ENCODE measurements around the gene ADI1. TPM values are rescaled to one million over a fixed set of nuclear protein-coding genes. Genes with fewer than 3 reads are reported as not detected.

Gene ADI1
- polyA plus RNA-seq, 6 donors from 2014 or later: 32.3 to 87.8 (median 37.1) TPM

DNA sequence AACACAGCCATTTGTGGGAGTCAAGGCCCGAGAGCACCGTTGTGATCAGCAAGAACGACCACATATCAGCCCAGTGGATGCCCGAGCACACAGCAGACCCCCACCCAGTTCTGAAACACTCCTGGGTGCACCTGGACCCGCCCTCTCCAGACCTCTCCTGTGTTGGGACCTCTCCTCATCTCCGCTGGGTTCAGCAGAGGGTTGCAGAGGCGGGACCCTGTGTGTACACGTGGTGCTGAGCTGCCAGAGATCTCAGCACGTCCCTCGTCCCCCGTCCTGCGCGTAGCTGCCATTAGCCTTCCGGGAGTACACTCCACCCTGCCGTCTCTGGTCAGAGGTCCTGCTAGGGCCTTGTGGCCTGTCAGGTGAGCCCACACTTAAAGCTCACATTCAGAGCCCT is 51.7 kb downstream of the ADI1 start:
- H3K27ac Mint-ChIP-seq: peak overlapping the region in 2 of 6 donors; percentile 59 to 88
- ATAC-seq (ENCODE audit: low read depth in 2 of 2): no peak
- peaks cover 20 to 26% of the 10 kb centered on the region in 2 donors for H3K36me3 Mint-ChIP-seq
- no peaks in the 10 kb centered on the region for H3K27me3 Mint-ChIP-seq
- no peak for DNase-seq
- no peaks in the 10 kb centered on the region for H3K9me3 Mint-ChIP-seq
- H3K4me3 Mint-ChIP-seq: peak overlapping the region in 1 of 8 donors; percentile 16
- no peaks in the 10 kb centered on the region for H3K4me1 Mint-ChIP-seq

DNA sequence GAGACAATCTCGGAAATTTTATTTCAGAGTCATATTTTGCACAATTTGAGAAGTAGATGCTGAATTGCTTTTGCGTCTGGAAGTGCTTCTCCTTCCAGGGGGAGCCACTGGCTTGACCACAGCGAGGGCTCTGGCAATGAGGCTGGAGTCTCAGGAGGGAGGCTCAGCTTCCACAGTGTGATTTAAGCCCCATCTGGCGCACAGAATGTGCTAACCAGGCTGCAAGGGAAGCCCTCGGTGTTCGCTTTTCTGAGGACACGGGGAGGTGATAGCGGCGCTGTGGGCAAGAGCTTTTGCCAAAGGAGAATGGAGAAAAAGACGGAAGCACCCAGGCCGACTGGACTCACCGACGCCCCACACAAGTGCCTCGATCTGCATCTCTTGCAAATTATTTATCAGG is 52.4 kb downstream of the ADI1 start:
- ATAC-seq (ENCODE audit: low read depth in 2 of 2) (no peak), DNase-seq (no peak)
- no peaks in the 10 kb centered on the region for H3K27me3 Mint-ChIP-seq
- H3K27ac Mint-ChIP-seq: peak overlapping the region in 1 of 6 donors; percentile 33
- H3K4me3 Mint-ChIP-seq: no peak overlapping the region
- no peaks in the 10 kb centered on the region for H3K9me3 Mint-ChIP-seq
- peaks cover 0 to 4% (median 3%) of the 10 kb centered on the region in 3 donors for H3K4me1 Mint-ChIP-seq
- peaks cover 19 to 20% of the 10 kb centered on the region in 2 donors for H3K36me3 Mint-ChIP-seq

DNA sequence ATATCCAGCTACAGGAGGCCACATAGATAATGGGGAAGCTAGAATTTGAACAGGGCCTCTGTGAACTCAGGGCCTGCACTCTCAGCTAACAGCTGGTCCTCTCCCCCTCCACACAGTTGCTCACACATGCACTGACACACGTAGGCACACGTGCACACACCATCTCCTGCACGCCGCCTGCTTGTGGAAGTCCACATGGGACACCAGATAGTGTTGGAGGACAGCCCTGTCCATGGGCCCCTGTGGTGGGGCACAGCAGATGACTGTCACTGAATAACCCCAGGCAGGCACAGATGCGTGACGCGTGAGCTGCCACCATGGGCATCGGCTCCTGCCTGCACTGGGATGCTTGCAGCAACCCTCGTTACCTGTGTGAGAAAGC is 52.9 kb downstream of the ADI1 start:
- DNase-seq: no peak
- ATAC-seq (ENCODE audit: low read depth in 2 of 2): no peak
- H3K36me3 Mint-ChIP-seq: peaks cover 17 to 20% of the 10 kb centered on the region in 2 donors
- H3K9me3 Mint-ChIP-seq: no peaks in the 10 kb centered on the region
- no peaks in the 10 kb centered on the region for H3K27me3 Mint-ChIP-seq
- H3K27ac Mint-ChIP-seq: peak overlapping the region in 1 of 6 donors; percentile 33
- no peak overlapping the region for H3K4me3 Mint-ChIP-seq
- H3K4me1 Mint-ChIP-seq: peaks cover 4 to 8% (median 7%) of the 10 kb centered on the region in 3 donors

DNA sequence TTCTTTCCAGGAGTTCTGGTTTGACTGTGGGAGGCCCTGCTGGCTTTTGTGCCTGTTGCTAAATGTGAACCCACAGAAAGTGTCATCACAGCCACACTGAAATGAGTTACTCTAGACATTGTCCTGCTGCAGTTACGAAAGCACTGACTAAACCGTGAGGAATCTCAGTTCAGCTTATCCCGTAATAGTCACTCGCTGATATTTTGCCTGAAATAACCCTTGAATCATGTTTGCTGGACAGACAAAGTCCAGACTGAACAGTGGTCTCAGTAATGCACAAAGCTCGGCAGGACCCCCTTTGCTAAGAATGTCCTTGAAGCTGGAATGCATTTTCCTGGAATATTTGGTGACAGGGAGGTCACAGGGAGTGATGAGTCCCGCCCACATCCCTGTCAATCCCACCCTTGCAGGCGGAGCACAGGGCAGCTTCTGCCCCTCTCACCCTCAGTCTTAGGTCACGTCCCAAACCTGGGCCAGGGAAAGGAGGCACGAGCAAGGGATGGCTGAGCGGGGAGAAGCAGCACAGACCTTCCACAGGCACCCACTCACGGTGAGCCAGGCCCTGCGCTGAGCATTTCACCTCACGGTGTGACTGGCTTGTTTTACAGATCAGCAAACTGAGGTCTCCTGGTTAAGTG is 53.4 kb downstream of the ADI1 start:
- H3K27me3 Mint-ChIP-seq: no peaks in the 10 kb centered on the region
- no peak for DNase-seq
- H3K9me3 Mint-ChIP-seq: no peaks in the 10 kb centered on the region
- no peak overlapping the region for H3K27ac Mint-ChIP-seq
- no peak for ATAC-seq (ENCODE audit: low read depth in 2 of 2)
- H3K36me3 Mint-ChIP-seq: peaks cover 17 to 20% of the 10 kb centered on the region in 2 donors
- H3K4me3 Mint-ChIP-seq: no peak overlapping the region
- H3K4me1 Mint-ChIP-seq: peaks cover 4 to 8% (median 7%) of the 10 kb centered on the region in 3 donors

DNA sequence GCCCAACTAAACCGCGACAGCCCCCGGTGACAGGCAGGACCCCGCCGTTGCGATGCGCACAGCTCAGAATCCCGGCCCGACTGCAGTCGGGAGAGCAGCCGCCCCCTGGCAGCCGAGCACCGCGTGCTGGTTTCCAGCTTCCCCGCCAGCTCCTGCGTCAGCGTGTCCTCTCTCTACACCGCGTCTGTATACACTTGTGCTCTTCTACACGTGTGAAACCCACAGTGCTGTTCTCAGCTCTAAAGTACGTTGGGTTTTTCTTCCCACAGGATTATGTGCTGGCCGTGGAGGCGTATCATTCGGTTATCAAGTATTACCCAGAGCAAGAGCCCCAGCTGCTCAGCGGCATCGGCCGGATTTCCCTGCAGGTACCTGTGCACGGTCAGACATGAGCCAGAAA is 54.0 kb downstream of the ADI1 start:
- no peak for ATAC-seq (ENCODE audit: low read depth in 2 of 2)
- Mint-ChIP-seq H3K36me3 (peaks cover 15 to 17% of the 10 kb centered on the region in 2 donors), H3K9me3 (no peaks in the 10 kb centered on the region), H3K4me1 (peaks cover 4 to 8% (median 7%) of the 10 kb centered on the region in 3 donors), H3K27ac (no peak overlapping the region), H3K27me3 (no peaks in the 10 kb centered on the region), H3K4me3 (no peak overlapping the region)
- no peak for DNase-seq

DNA sequence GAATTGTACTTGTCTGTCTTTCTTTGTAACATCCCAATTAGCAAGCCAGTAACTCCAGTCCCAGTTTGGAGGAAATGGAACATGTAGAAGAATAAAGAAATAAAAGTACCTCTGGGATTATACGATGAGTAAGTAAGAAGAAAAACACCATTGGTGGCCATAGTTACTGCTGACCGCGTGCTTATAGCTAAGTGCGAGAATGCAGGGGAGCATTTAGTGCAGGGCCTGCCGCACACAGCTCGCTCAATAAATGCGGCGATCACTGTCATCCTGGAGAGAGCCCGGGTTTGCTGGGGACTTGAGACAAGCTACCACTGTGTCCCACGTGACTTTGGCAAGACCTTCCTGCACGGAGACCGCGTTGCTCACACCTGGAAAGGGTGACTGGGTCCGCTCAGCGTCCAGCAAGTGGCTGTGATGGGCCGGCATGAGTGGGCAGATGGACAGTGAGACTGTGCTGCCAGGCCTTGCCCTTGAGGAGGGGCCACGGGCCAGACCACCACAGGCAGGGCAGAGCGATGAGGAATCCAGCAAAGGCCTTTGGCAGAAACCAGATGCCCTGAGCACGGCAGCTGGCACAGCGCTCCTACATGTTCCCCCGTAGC is 54.8 kb downstream of the ADI1 start:
- H3K36me3 Mint-ChIP-seq: peaks cover 11 to 17% of the 10 kb centered on the region in 2 donors
- no peaks in the 10 kb centered on the region for H3K9me3 Mint-ChIP-seq
- peaks cover 4 to 8% (median 7%) of the 10 kb centered on the region in 3 donors for H3K4me1 Mint-ChIP-seq
- ATAC-seq (ENCODE audit: low read depth in 2 of 2): no peak
- DNase-seq: no peak
- H3K27ac Mint-ChIP-seq: peak overlapping the region in 1 of 6 donors; percentile 66
- H3K4me3 Mint-ChIP-seq: no peak overlapping the region
- H3K27me3 Mint-ChIP-seq: no peaks in the 10 kb centered on the region

DNA sequence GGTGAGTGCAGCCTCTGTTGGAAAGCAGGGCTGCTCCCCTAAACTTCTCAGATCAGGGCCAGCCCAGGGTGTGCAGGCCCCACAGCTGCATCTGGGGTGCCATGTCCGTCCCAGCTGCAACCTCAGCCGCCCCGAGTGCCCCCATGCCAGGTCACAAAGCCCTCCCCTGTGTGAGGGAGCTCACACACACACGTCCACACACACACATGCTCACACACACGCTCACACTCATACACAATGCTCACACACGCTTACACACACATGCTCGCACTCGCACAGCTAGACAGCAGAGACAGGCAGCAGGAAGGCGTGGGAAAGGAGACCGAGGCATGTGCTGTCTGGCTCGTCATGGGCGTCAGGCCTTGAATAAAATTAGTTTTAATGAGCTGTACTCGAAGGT is 55.4 kb downstream of the ADI1 start:
- peak overlapping the region in 1 of 6 donors; percentile 66 for H3K27ac Mint-ChIP-seq
- no peaks in the 10 kb centered on the region for H3K27me3 Mint-ChIP-seq
- ATAC-seq (ENCODE audit: low read depth in 2 of 2) (no peak), DNase-seq (no peak)
- no peak overlapping the region for H3K4me3 Mint-ChIP-seq
- no peaks in the 10 kb centered on the region for H3K9me3 Mint-ChIP-seq
- H3K4me1 Mint-ChIP-seq: peaks cover 4 to 8% (median 7%) of the 10 kb centered on the region in 3 donors
- H3K36me3 Mint-ChIP-seq: peaks cover 10 to 17% of the 10 kb centered on the region in 2 donors

DNA sequence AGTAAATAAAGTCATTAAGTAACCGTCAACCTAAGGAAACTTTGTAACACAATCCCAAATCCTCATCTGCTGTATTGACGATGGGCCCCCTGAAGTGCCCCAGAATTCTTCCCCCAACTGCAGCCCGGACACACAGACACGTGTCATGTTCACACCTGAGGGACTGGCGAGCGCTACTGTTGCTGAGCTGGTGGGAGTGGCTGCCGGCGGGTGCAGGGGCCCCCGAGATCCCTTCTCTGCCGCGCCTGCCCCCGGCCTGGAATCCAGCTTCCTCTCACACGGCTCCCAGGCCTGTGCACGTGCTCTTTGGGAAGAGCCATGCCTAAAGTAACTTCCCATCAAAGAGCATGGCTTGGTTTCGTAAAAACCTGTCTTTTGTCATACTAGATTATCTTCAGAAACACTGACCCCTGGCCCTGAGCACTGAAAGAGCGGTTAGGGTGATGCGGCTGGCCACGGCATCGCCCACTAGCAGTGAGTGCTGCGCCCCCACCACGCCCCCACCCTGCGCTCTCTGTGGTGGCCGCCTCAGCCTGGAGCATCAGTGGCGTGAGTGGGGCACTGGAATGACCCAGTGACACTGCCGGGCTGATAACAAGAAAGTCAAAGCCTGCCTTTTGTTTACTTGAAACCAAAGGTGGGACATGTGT is 56.0 kb downstream of the ADI1 start:
- Mint-ChIP-seq H3K9me3 (no peaks in the 10 kb centered on the region), H3K4me1 (peaks cover 4 to 8% (median 7%) of the 10 kb centered on the region in 3 donors), H3K27me3 (no peaks in the 10 kb centered on the region), H3K4me3 (no peak overlapping the region), H3K27ac (no peak overlapping the region), H3K36me3 (peaks cover 10 to 15% of the 10 kb centered on the region in 2 donors)
- DNase-seq (no peak), ATAC-seq (ENCODE audit: low read depth in 2 of 2) (no peak)

DNA sequence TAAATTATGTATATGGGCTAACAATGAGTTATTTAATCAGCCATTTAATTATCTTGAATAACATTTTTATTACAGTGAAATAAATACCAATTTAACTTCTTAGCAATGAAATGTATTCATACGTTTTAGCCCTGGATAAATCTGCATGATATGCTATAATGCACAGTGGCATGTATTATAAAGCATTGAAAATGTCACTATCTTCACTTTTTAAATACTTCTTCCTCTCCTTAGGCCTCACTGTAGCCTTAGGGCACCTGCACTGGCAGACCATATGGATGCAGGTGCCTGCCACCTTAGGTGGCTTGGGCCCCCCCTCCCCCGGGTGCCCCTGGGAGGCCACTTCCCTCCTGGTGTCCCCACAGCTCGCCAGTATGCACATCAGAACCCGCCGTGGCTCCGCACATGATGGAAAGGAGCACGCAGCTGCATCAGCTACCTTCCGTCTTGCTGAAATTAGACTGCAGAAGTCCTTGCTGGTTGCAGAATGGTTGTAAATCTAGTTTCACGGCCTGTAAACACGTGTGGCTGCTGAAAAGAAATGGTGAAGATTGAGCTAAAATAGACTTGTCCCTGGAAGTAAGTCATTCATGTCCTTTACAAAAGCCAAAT is 56.7 kb downstream of the ADI1 start:
- DNase-seq: no peak
- peaks cover 5 to 11% of the 10 kb centered on the region in 2 donors for H3K36me3 Mint-ChIP-seq
- peak overlapping the region in 1 of 6 donors; percentile 96 for H3K27ac Mint-ChIP-seq
- no peak for ATAC-seq (ENCODE audit: low read depth in 2 of 2)
- H3K9me3 Mint-ChIP-seq: no peaks in the 10 kb centered on the region
- H3K27me3 Mint-ChIP-seq: no peaks in the 10 kb centered on the region
- peaks cover 4 to 8% (median 7%) of the 10 kb centered on the region in 3 donors for H3K4me1 Mint-ChIP-seq
- peak overlapping the region in 1 of 8 donors; percentile 56 for H3K4me3 Mint-ChIP-seq

DNA sequence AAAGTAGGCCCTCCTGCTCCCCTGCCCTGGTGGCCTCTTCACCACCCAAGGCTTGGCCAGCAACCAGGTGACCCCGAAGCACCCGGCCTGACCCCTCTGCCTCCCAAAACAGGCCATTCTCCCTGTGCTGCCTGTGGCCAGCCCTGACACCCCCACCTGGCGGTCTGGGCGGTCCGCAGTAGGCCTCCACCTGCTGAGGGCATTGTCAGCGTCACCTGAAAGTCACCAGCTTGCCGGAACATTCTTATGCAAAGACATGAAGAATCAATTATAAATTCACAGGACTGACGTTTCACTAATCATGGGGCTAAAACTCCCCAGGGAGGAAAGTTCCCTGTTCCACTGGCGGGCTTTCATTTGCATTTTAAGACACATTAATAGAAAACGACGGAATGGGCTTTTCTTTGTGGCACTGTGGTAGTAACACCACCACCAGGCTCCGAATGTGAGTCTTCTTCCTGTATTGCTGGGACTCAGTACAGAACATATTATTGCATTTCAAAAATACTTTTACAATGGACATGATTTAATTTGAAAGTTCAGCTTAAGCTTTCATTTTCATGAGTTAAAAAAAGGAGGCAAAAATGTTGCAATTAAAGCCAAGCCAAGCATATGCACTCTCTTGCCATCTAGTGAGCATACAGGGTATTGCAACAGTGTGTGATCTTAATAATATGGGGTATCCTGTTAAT is 57.4 kb downstream of the ADI1 start:
- Mint-ChIP-seq H3K4me1 (peaks cover 4 to 8% (median 7%) of the 10 kb centered on the region in 3 donors), H3K36me3 (peaks cover 5 to 11% of the 10 kb centered on the region in 2 donors), H3K27ac (peak overlapping the region; percentile 80 to 96 (median 92)), H3K27me3 (no peaks in the 10 kb centered on the region), H3K9me3 (no peaks in the 10 kb centered on the region), H3K4me3 (peak overlapping the region in 4 of 8 donors; percentile 44 to 66 (median 54))
- DNase-seq (peak; percentile 36), ATAC-seq (ENCODE audit: low read depth in 2 of 2) (peak; percentile 66 to 79)

DNA sequence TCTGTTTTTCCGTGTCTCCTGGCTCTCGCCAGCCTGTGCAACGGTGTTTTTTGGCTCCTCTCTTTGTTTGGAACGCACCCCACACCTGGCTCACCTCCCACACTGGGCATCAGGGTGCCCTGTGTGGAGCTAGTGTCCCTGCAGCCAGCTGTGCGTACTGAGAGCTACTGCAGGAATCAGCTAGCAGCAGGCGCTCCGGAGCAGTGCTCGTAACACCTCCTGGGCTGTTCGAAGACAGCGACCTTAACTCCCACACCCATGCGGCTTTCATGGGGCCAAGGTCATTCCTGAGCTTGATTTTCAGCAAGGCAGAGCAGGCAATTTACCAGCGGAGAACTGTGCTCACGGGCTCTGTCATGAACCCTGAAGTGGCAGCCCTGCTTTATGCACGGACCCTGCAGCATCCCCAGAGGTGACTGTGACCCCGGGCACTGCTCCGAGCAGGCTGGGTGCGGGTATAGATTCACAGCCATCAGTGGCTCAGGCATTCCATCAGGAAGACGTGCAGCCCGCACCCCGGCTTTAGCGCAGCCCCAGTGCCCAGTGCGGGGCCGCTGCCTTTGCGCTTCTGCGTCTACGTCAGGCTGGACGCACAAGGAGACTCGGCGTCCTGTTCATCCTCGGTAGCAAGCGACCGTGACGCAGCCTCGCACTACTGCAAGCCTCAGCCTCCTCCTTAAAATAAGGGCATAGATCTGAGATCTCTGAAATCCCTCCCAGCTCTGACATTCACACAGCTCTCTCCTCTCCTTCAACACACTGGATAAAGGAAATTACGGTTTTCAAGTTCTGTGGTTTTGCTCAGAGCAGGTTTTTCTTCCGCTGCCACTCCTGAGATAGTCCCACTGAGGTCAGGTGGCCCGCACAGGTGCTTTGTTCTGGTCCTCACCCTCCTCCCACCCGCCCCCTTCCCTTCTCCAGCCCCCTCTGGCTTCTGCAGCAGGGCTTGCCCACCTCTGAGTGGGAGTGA is 58.2 kb downstream of the ADI1 start:
- Mint-ChIP-seq H3K27me3 (no peaks in the 10 kb centered on the region), H3K36me3 (peaks cover 7 to 15% of the 10 kb centered on the region in 2 donors), H3K4me1 (peaks cover 4 to 8% (median 7%) of the 10 kb centered on the region in 3 donors), H3K27ac (peak overlapping the region in 4 of 6 donors; percentile 79 to 96 (median 92)), H3K4me3 (peak overlapping the region in 1 of 8 donors; percentile 56), H3K9me3 (no peaks in the 10 kb centered on the region)
- DNase-seq (no peak), ATAC-seq (ENCODE audit: low read depth in 2 of 2) (peak in 1 of 2 donors; percentile 14)

DNA sequence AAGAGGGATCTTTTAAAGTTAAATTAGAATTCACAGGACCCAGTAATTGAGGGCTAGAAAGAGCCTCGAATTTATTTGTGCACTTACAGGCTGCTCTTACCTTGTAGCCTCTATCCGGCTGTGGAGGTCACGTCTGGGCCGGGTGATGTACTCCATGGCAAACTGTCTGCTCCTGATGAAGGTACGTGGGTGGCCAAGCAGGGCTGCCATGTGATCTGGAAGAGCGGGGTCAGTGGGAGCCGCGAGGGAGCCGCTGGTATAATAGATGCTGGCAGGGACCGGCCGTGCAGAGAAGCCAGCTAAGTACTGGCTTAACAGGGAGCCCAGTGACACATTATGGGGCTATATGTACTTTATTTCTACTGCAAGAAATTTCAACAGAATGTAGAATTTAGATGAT is 59.2 kb downstream of the ADI1 start:
- ATAC-seq (ENCODE audit: low read depth in 2 of 2) (no peak), DNase-seq (no peak)
- Mint-ChIP-seq H3K27ac (peak overlapping the region in 4 of 6 donors; percentile 41 to 86 (median 55)), H3K36me3 (peaks cover 16 to 21% of the 10 kb centered on the region in 2 donors), H3K4me3 (no peak overlapping the region), H3K27me3 (no peaks in the 10 kb centered on the region), H3K9me3 (no peaks in the 10 kb centered on the region), H3K4me1 (peaks cover 4 to 9% (median 8%) of the 10 kb centered on the region in 3 donors)
